Natural killer cell (primary cell): ENCODE measurements around the gene GABBR2. TPM values are rescaled to one million over a fixed set of nuclear protein-coding genes. Genes with fewer than 3 reads are reported as not detected.

ENCODE experiments used
- ATAC-seq, 3 donors: fragments of 150-1000 bp in 2 of 3; fragments of 200-7000 bp in 1 of 3; cut with Tn5 transposase; 1 replicate in 1 of 3; 2 replicates in 2 of 3; pipeline ENCODE4 v1.10.0; 2021; ENCODE audit warnings: mild to moderate bottlenecking in 2 of 3, moderate library complexity in 2 of 3
- DNase-seq, 2 donors: peaks; one replicate each; pipeline versions ENCODE4 v3.0.0 to v3.0.0-alpha.2; 2013 to 2021; ENCODE audit warnings: mixed read lengths in 1 of 2
- H3K27ac ChIP-seq: one replicate; pipeline ENCODE4 v1.5.1; 2013; ENCODE audit warnings: mild to moderate bottlenecking, low read length
- H3K27me3 ChIP-seq: one replicate; pipeline ENCODE4 v1.6.1; 2013; ENCODE audit warnings: low read length; ENCODE audit not compliant: control insufficient read depth, insufficient read depth
- H3K36me3 ChIP-seq: one replicate; pipeline ENCODE4 v1.6.1; 2013; ENCODE audit warnings: low read length; ENCODE audit not compliant: control insufficient read depth, insufficient read depth
- H3K4me1 ChIP-seq: one replicate; pipeline ENCODE4 v1.6.1; 2013; ENCODE audit warnings: low read length; ENCODE audit not compliant: control insufficient read depth, insufficient read depth
- H3K4me3 ChIP-seq: one replicate; pipeline ENCODE4 v1.5.1; 2013; ENCODE audit warnings: low read length
- H3K9me3 ChIP-seq: one replicate; pipeline ENCODE4 v1.6.1; 2013; ENCODE audit warnings: low read length; ENCODE audit not compliant: control insufficient read depth, insufficient read depth
- H3K27ac Mint-ChIP-seq, 2 donors: one replicate each; pipeline ENCODE4 v1.8.0; 2022; ENCODE audit warnings: mild to moderate bottlenecking in 2 of 2, mixed read lengths in 2 of 2, moderate library complexity in 1 of 2
- H3K27me3 Mint-ChIP-seq, 2 donors: one replicate each; pipeline ENCODE4 v1.8.0; 2022; ENCODE audit warnings: low read depth in 2 of 2, mixed read lengths in 2 of 2
- H3K36me3 Mint-ChIP-seq: one replicate; pipeline ENCODE4 v1.8.0; 2022; ENCODE audit warnings: mixed read lengths
- H3K4me1 Mint-ChIP-seq, 2 donors: one replicate each; pipeline ENCODE4 v1.8.0; 2022; ENCODE audit warnings: mixed read lengths in 2 of 2
- H3K4me3 Mint-ChIP-seq: one replicate; pipeline ENCODE4 v1.8.0; 2022; ENCODE audit warnings: mild to moderate bottlenecking, moderate library complexity, mixed read lengths
- H3K9me3 Mint-ChIP-seq, 2 donors: one replicate each; pipeline ENCODE4 v1.8.0; 2022; ENCODE audit warnings: mixed read lengths in 2 of 2
- CTCF ChIP-seq: fragments of 200-600 bp; IDR thresholded peaks from one replicate; pipeline ENCODE4 v1.8.0; 2022; ENCODE audit warnings: antibody characterized with exemption
- WGBS: methylation state at CpG from one replicate; pipeline ENCODE4 v1.1.7; 2013; ENCODE audit warnings: missing lambda C conversion rate; ENCODE audit not compliant: insufficient coverage; 5-methylcytosine and 5-hydroxymethylcytosine counted together
- intact Hi-C: fragments of 100-400 bp; cut with micrococcal nuclease; formaldehyde crosslinking; loops from one replicate; pipeline ENCODE4 v1.14.2; 2022
- total RNA-seq, 4 donors: library from RNA; stranded (reverse); fragments of 120-200 nt in 1 of 4; gene quantifications; one replicate each; pipeline versions ENCODE4 v1.2.3 to v1.2.4, GENCODE V29; 2013 to 2022

Gene GABBR2
- total RNA-seq, 3 donors from 2014 or later (not counting 1 experiment from before 2014, with no cell fraction given), result not detected

GRCh38 chr9:98673681-98674080, 35.1 kb downstream of the GABBR2 start:
- DNase-seq (no peak), ATAC-seq (no peak)
- intact Hi-C loops, result no loop called here
- Mint-ChIP-seq H3K36me3 (no peaks in the 10 kb centered on the region), H3K4me3 (no peak overlapping the region), H3K27me3 (peaks cover 24 to 41% of the 10 kb centered on the region in 2 donors), H3K27ac (no peak overlapping the region), H3K9me3 (no peaks in the 10 kb centered on the region), H3K4me1 (no peaks in the 10 kb centered on the region)
- no peaks in the 10 kb centered on the region for H3K36me3 ChIP-seq
- H3K27me3 ChIP-seq, result no peaks in the 10 kb centered on the region
- no peak overlapping the region for H3K27ac ChIP-seq
- TF ChIP-seq CTCF, result no peak
- WGBS, result 78% methylated on average over 4 of the region's 5 CpGs
- no peaks in the 10 kb centered on the region for H3K4me1 ChIP-seq
- peaks cover 2% of the 10 kb centered on the region for H3K9me3 ChIP-seq
- no peak overlapping the region for H3K4me3 ChIP-seq

GRCh38 chr9:98667005-98667640, 41.6 kb downstream of the GABBR2 start:
- DNase-seq, result no peak
- TF ChIP-seq CTCF, result no peak
- intact Hi-C loops, result no loop called here
- H3K9me3 ChIP-seq, result no peaks in the 10 kb centered on the region
- Mint-ChIP-seq H3K4me1 (no peaks in the 10 kb centered on the region), H3K27ac (no peak overlapping the region), H3K9me3 (no peaks in the 10 kb centered on the region), H3K4me3 (no peak overlapping the region), H3K36me3 (no peaks in the 10 kb centered on the region), H3K27me3 (peaks cover 5 to 15% of the 10 kb centered on the region in 2 donors)
- no peaks in the 10 kb centered on the region for H3K36me3 ChIP-seq
- H3K4me1 ChIP-seq, result no peaks in the 10 kb centered on the region
- H3K27me3 ChIP-seq, result no peaks in the 10 kb centered on the region
- H3K27ac ChIP-seq, result no peak overlapping the region
- no peak for ATAC-seq
- no peak overlapping the region for H3K4me3 ChIP-seq
- 86% methylated on average over 4 of the region's 4 CpGs for WGBS

DNA sequence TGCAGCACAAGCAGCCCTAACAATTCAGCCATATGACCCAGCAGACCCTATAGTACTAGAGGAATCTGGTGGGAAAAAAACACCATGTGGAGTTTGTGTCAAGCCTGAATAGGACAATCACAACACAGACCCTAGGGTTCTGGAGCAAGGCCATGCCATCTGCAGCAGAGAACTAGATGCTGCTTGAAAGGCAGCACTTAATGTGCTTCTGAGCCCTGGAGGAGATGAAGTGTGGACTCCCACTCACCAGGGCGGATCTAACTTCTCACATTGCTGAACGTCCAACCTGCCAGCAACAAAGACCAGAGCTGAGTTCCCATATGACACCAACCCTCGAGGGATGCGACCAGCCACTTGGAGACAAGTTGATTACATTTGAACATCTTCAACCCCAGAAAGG, 43.2 kb downstream of the GABBR2 start:
- no peak for ATAC-seq
- 70% methylated on average over 4 of the region's 4 CpGs for WGBS
- Mint-ChIP-seq H3K27me3 (peaks cover 10 to 11% of the 10 kb centered on the region in 2 donors), H3K36me3 (no peaks in the 10 kb centered on the region), H3K4me3 (no peak overlapping the region), H3K27ac (no peak overlapping the region), H3K4me1 (no peaks in the 10 kb centered on the region), H3K9me3 (no peaks in the 10 kb centered on the region)
- Histone ChIP-seq H3K4me1 (no peaks in the 10 kb centered on the region), H3K27me3 (no peaks in the 10 kb centered on the region), H3K27ac (no peak overlapping the region), H3K4me3 (no peak overlapping the region), H3K9me3 (no peaks in the 10 kb centered on the region), H3K36me3 (no peaks in the 10 kb centered on the region)
- TF ChIP-seq CTCF, result no peak
- intact Hi-C loops, result no loop called here
- DNase-seq, result no peak

DNA sequence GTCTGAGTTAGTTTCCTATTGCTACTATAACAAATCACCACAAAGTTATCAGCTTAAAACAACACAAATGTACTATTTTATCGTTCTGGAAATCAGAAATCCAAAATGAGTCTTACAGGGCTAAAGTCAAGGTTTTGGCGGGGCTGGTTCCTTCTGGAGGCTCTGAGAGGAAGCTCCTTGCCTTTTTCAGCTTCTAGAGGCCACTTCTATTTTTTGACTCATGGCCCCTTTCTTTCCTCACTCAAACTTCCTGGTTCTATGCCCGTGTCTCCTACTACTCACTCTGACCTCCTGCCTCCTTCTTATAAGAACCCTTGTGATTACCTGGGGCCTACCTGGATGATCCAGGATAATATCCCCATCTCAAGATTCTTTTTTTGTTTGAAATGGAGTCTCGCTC, 48.2 kb downstream of the GABBR2 start:
- H3K27ac ChIP-seq, result no peak overlapping the region
- H3K27ac Mint-ChIP-seq, result no peak overlapping the region
- H3K27me3 ChIP-seq, result no peaks in the 10 kb centered on the region
- no peaks in the 10 kb centered on the region for H3K9me3 ChIP-seq
- intact Hi-C loops, result no loop called here
- DNase-seq (no peak), ATAC-seq (no peak)
- no peaks in the 10 kb centered on the region for H3K9me3 Mint-ChIP-seq
- no peak overlapping the region for H3K4me3 Mint-ChIP-seq
- H3K27me3 Mint-ChIP-seq, result peaks cover 5 to 7% of the 10 kb centered on the region in 2 donors
- no peaks in the 10 kb centered on the region for H3K36me3 ChIP-seq
- no peaks in the 10 kb centered on the region for H3K4me1 ChIP-seq
- no peak overlapping the region for H3K4me3 ChIP-seq
- TF ChIP-seq CTCF, result no peak
- no peaks in the 10 kb centered on the region for H3K4me1 Mint-ChIP-seq
- no peaks in the 10 kb centered on the region for H3K36me3 Mint-ChIP-seq
- 51% methylated on average over 4 of the region's 4 CpGs for WGBS
